Placental epithelial cell (primary cell): ENCODE results near the gene FAM110C. TPM values are rescaled to one million over a fixed set of nuclear protein-coding genes. Genes with fewer than 3 reads are reported as not detected.

Experiments
- total RNA-seq: library from RNA; depleted of rRNA; stranded (reverse); fragments of >200 nt; gene quantifications from 2 replicates; pipeline ENCODE4 v1.2.3, GENCODE V29; 2012

Gene FAM110C
- total RNA-seq = 2.4 and 3.5 TPM in 2 replicates

GRCh38 chr2:46471-47345, at the start of gene FAM110C:
TSS of gene FAM110C (minus strand) at chr2:46505. CDS start at chr2:46385, 120 bp downstream.

Other genes starting within 250 kb of the FAM110C start
- gene SH3YL1, start 217.5 kb upstream of the FAM110C start, total RNA-seq = 44.9 and 77.7 TPM in 2 replicates
- 107 and 141 TPM in 2 replicates for gene ACP1, start 218.4 kb upstream of the FAM110C start, total RNA-seq
- gene ALKAL2, start 241.6 kb upstream of the FAM110C start, total RNA-seq = 2.0 and 2.2 TPM in 2 replicates